GM23248 (cell line): ENCODE measurements around the gene ATP6V0E2. TPM values are rescaled to one million over a fixed set of nuclear protein-coding genes. Genes with fewer than 3 reads are reported as not detected.

Experiments used
- DNase-seq: peaks from one replicate; pipeline ENCODE4 v3.0.0-alpha.2; 2015
- H2AFZ ChIP-seq: fragments of 200-600 bp; sonication (generic); 2 replicates; pipeline ENCODE4 v1.6.1; 2016; ENCODE audit warnings: antibody characterized with exemption
- H3F3A ChIP-seq: fragments of 200-600 bp; sonication (generic); 2 replicates; pipeline ENCODE4 v1.6.1; 2016; ENCODE audit warnings: mild to moderate bottlenecking, antibody characterized with exemption, mixed run types; ENCODE audit not compliant: insufficient read depth
- H3K27ac ChIP-seq: fragments of 200-600 bp; sonication (generic); 2 replicates; pipeline ENCODE4 v1.5.1; 2016; ENCODE audit warnings: mild to moderate bottlenecking
- H3K27me3 ChIP-seq: fragments of 200-600 bp; sonication (generic); replicated peaks from 2 replicates; pipeline ENCODE4 v1.6.1; 2016; ENCODE audit warnings: mild to moderate bottlenecking; ENCODE audit not compliant: insufficient read depth
- H3K36me3 ChIP-seq: fragments of 200-600 bp; sonication (generic); 2 replicates; pipeline ENCODE4 v1.6.1; 2016; ENCODE audit warnings: low read depth, mild to moderate bottlenecking
- H3K4me1 ChIP-seq: fragments of 200-600 bp; sonication (generic); 2 replicates; pipeline ENCODE4 v1.6.1; 2016; ENCODE audit warnings: mild to moderate bottlenecking; ENCODE audit not compliant: insufficient read depth
- H3K4me2 ChIP-seq: fragments of 200-600 bp; sonication (generic); one replicate; pipeline ENCODE4 v1.6.1; 2016; ENCODE audit warnings: mild to moderate bottlenecking; ENCODE audit not compliant: unreplicated experiment
- H3K4me3 ChIP-seq: fragments of 200-600 bp; sonication (generic); 2 replicates; pipeline ENCODE4 v1.5.1; 2016; ENCODE audit warnings: mild to moderate bottlenecking
- H3K79me2 ChIP-seq: fragments of 200-600 bp; sonication (generic); 2 replicates; pipeline ENCODE4 v1.6.1; 2016; ENCODE audit warnings: mild to moderate bottlenecking; ENCODE audit not compliant: insufficient read depth
- H3K9ac ChIP-seq: fragments of 200-600 bp; sonication (generic); 2 replicates; pipeline ENCODE4 v1.6.1; 2016; ENCODE audit warnings: mild to moderate bottlenecking
- H3K9me2 ChIP-seq: fragments of 200-600 bp; sonication (generic); 2 replicates; pipeline ENCODE4 v1.6.1; 2016; ENCODE audit warnings: mixed run types, mild to moderate bottlenecking, moderate library complexity; ENCODE audit not compliant: insufficient read depth
- H3K9me3 ChIP-seq: fragments of 200-600 bp; sonication (generic); one replicate; pipeline ENCODE4 v1.6.1; 2017; ENCODE audit warnings: low read depth
- H4K20me1 ChIP-seq: fragments of 200-600 bp; sonication (generic); 2 replicates; pipeline ENCODE4 v1.6.0; 2016; ENCODE audit not compliant: insufficient read depth
- EZH2 ChIP-seq: fragments of 200-600 bp; sonication (generic); IDR thresholded peaks from 2 replicates; pipeline ENCODE4 v1.6.1; 2018; ENCODE audit warnings: antibody characterized with exemption, mild to moderate bottlenecking; ENCODE audit not compliant: insufficient read depth, poor library complexity, severe bottlenecking
- EZH2phosphoT487 ChIP-seq: fragments of 200-600 bp; sonication (generic); IDR thresholded peaks from 2 replicates; pipeline ENCODE4 v1.6.1; 2018; ENCODE audit warnings: antibody characterized with exemption, moderate library complexity, mild to moderate bottlenecking, low read depth; ENCODE audit not compliant: insufficient read depth
- WGBS, 2 experiments: methylation state at CpG; one replicate each; pipeline ENCODE4 v1.1.6; 2015 to 2017; ENCODE audit warnings: low lambda C conversion rate in 2 of 2, low coverage in 1 of 2; ENCODE audit errors: missing lambda C conversion rate in 2 of 2; 5-methylcytosine and 5-hydroxymethylcytosine counted together
- in situ Hi-C: fragments of 300-500 bp; cut with MboI; formaldehyde crosslinking; loops from 2 replicates; pipeline ENCODE4 v1.15.0; 2020
- polyA plus RNA-seq: library from polyadenylated mRNA; unstranded; fragments of >200 nt; fragmentation: Nextera tagmentation; extraction: Ambion mirVana; gene quantifications from 2 replicates; pipeline ENCODE4 v1.2.1, GENCODE V29; 2016
- total RNA-seq: library from RNA; depleted of rRNA; stranded (reverse); fragments of >200 nt; shearing (Covaris generic); gene quantifications from 2 replicates; pipeline ENCODE4 v1.2.3, GENCODE V29; 2014

Gene ATP6V0E2
- total and polyA plus RNA-seq, 2 experiments from 2014 or later = 6.9 to 7.7 TPM

DNA sequence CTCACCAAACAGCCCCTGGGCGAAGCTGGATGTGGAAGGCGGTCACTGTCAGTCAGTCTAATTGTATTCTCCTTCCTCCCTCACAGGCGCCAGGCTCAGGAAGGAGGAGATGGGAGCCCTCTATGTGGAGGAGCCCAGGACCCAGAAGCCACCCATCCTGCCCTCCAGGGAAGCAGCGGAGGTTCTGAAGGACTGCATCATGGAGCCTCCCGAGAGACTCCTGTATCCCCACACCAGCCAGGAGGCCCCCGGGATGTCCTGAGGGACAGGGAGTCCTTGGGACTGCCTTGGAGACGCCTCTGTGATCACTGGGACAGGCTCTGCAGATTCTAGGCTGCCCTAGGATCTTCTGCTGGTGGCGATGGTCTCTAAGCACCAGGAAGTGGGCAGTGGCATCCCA lies 9.7 kb upstream of the ATP6V0E2 start:
- Histone ChIP-seq H3F3A (no peaks in the 10 kb centered on the region), H3K4me3 (no peak overlapping the region), H2AFZ (no peak overlapping the region), H3K4me1 (no peaks in the 10 kb centered on the region), H4K20me1 (no peaks in the 10 kb centered on the region), H3K27ac (no peak overlapping the region), H3K36me3 (no peaks in the 10 kb centered on the region), H3K9me2 (no peaks in the 10 kb centered on the region), H3K27me3 (no peaks in the 10 kb centered on the region), H3K4me2 (no peak overlapping the region), H3K9me3 (no peaks in the 10 kb centered on the region), H3K79me2 (no peaks in the 10 kb centered on the region), H3K9ac (no peak overlapping the region)
- in situ Hi-C loops = no loop called here
- DNase-seq = no peak
- 76 to 81% methylated on average over 8 of the region's 8 CpGs for WGBS, 2 experiments
- TF ChIP-seq EZH2phosphoT487 (no peak), EZH2 (no peak)

DNA sequence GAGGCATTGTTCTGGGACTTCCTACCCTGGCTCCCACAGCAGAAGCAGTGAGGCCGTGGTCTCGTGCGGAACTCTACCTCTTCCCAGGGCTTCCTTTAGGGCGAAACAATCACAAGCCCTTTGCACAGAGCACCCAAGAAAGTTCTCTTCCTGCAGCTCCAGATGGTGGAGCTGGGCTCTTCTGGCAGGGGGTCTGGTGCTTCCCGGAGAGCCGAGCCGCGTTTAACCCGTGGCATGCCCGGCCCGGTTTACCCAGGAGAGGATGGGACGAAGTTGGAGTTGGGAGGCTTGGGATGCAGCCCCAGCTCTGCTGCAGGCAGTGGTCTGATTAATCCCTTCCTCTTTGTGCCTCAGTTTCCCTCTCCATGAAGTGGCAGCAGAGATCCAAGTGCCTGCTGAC lies 9.0 kb upstream of the ATP6V0E2 start:
- H3K9me3 ChIP-seq = no peaks in the 10 kb centered on the region
- WGBS, 2 experiments = 88 to 89% methylated on average over 12 of the region's 12 CpGs

DNA sequence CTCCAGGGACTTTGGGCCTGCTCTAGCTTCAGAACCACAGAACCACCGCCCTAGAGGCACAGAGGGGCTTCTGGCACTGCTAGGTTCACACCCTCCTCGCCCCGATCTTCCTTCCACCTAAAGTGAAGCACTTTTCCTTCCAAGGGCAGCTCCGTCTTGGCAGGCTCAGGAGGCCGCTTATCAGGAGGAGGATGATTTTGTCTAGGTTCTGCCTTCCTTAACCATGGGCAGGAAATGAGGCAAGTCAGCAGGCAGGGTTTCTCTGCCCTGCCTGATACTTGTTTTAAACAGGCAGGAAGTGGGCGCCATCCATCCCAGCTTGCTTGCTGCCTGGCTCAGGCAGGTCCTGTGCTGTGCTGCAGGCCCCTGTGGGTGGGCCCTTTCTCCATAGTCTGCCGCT lies 8.3 kb upstream of the ATP6V0E2 start:
- Histone ChIP-seq H3K4me1 (no peaks in the 10 kb centered on the region), H4K20me1 (no peaks in the 10 kb centered on the region), H3F3A (no peaks in the 10 kb centered on the region), H3K9me2 (no peaks in the 10 kb centered on the region), H3K36me3 (no peaks in the 10 kb centered on the region), H3K9ac (no peak overlapping the region), H3K79me2 (no peaks in the 10 kb centered on the region), H3K4me2 (no peak overlapping the region), H3K27ac (no peak overlapping the region), H3K9me3 (no peaks in the 10 kb centered on the region), H3K27me3 (no peaks in the 10 kb centered on the region), H2AFZ (no peak overlapping the region), H3K4me3 (no peak overlapping the region)
- DNase-seq = no peak
- 82% methylated on average over 7 of the region's 7 CpGs for WGBS, 2 experiments
- in situ Hi-C loops = no loop called here
- TF ChIP-seq EZH2 (no peak), EZH2phosphoT487 (no peak)

More for the DNA sequence above, 9.0 kb upstream of the ATP6V0E2 start:
- no peaks in the 10 kb centered on the region for H3K79me2 ChIP-seq
- no peak overlapping the region for H2AFZ ChIP-seq
- no peaks in the 10 kb centered on the region for H3K9me2 ChIP-seq
- H3K9ac ChIP-seq = no peak overlapping the region
- H3K4me3 ChIP-seq = no peak overlapping the region
- H3K4me1 ChIP-seq = no peaks in the 10 kb centered on the region
- H3K27me3 ChIP-seq = no peaks in the 10 kb centered on the region
- H3K4me2 ChIP-seq = no peak overlapping the region
- H4K20me1 ChIP-seq = no peaks in the 10 kb centered on the region
- DNase-seq = no peak
- no peaks in the 10 kb centered on the region for H3F3A ChIP-seq
- in situ Hi-C loops = no loop called here
- TF ChIP-seq EZH2 (no peak), EZH2phosphoT487 (no peak)
- no peak overlapping the region for H3K27ac ChIP-seq
- no peaks in the 10 kb centered on the region for H3K36me3 ChIP-seq

DNA sequence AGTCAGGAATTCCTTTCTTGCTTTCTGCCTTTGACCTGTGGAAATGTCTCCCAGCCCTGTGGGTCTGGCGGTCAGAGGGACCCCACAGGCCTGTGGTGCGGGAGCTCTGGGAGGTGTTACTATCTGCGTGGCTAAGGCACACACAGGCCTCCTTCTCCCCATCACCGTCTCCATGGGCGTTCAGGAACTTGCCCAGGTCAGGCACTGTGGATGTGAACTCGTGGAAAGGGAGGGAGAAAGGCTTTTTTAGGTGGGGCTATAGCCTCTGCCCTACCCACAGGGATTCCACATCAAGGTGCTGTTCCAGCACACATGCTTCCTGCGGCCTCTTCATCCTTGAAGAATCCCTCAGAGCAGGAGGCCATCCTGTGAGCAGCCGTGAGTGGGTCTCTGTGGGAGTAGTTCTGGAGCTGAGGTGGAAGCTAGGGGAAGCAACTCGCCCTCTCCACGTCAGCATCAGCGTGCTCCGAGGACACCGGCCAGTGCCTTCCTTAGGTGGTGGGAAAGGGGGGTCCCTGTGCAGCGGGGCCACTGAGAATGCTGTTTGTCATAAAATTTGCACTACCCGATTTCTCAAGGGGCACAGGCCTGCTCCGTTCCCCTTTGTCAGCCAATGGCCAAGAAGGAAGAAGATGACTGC lies 7.5 kb upstream of the ATP6V0E2 start:
- Histone ChIP-seq H3K4me1 (no peaks in the 10 kb centered on the region), H3K79me2 (no peaks in the 10 kb centered on the region), H3K9me2 (no peaks in the 10 kb centered on the region), H2AFZ (no peak overlapping the region), H3F3A (no peaks in the 10 kb centered on the region), H3K9ac (no peak overlapping the region), H4K20me1 (no peaks in the 10 kb centered on the region), H3K4me3 (no peak overlapping the region), H3K27me3 (no peaks in the 10 kb centered on the region), H3K9me3 (no peaks in the 10 kb centered on the region), H3K27ac (no peak overlapping the region), H3K36me3 (no peaks in the 10 kb centered on the region), H3K4me2 (no peak overlapping the region)
- in situ Hi-C loops = no loop called here
- WGBS, 2 experiments = 86 to 87% methylated on average over 16 of the region's 16 CpGs
- no peak for DNase-seq
- TF ChIP-seq EZH2phosphoT487 (no peak), EZH2 (no peak)
